Suppressor macrophage treated with lipopolysaccharide for 4 hours (primary cell): Measurements from ENCODE around the gene NEK6.

Source experiments
- DNase-seq: peaks from one replicate; pipeline ENCODE4 v3.0.0-alpha.2; 2020

The NEK6 gene

GRCh38 chr9:124326378-124326777, 68.6 kb downstream of the NEK6 start:
- no peak for DNase-seq

GRCh38 chr9:124327491-124327890, 69.7 kb downstream of the NEK6 start:
- DNase-seq = no peak

GRCh38 chr9:124328285-124328684, 70.5 kb downstream of the NEK6 start:
- no peak for DNase-seq

- no peak for DNase-seq
Observed at GRCh38 chr9:124329206-124329792, 71.5 kb downstream of the NEK6 start.

- no peak for DNase-seq
Observed at GRCh38 chr9:124330011-124330697, 72.4 kb downstream of the NEK6 start.

- no peak for DNase-seq
Observed at GRCh38 chr9:124331580-124331979, 73.8 kb downstream of the NEK6 start.

GRCh38 chr9:124332361-124333202, 74.8 kb downstream of the NEK6 start:
- no peak for DNase-seq

- DNase-seq = no peak
Observed at GRCh38 chr9:124333203-124333579, 75.4 kb downstream of the NEK6 start.

- no peak for DNase-seq
Observed at GRCh38 chr9:124334568-124335319, 77.0 kb downstream of the NEK6 start.

- no peak for DNase-seq
Observed at GRCh38 chr9:124335320-124335707, 77.6 kb downstream of the NEK6 start.

- DNase-seq = no peak
Observed at GRCh38 chr9:124337562-124337961, 79.8 kb downstream of the NEK6 start.

GRCh38 chr9:124339603-124340146, 81.9 kb downstream of the NEK6 start:
- no peak for DNase-seq

- DNase-seq = no peak
Observed at GRCh38 chr9:124340219-124341069, 82.7 kb downstream of the NEK6 start.

- DNase-seq = no peak
Observed at GRCh38 chr9:124341455-124342170, 83.9 kb downstream of the NEK6 start.

GRCh38 chr9:124342402-124342775, 84.6 kb downstream of the NEK6 start:
- peak; percentile 35 for DNase-seq

- no peak for DNase-seq
Observed at GRCh38 chr9:124342776-124343485, 85.2 kb downstream of the NEK6 start.

GRCh38 chr9:124343533-124344290, 86.0 kb downstream of the NEK6 start:
- DNase-seq = no peak

- DNase-seq = no peak
Observed at GRCh38 chr9:124344291-124345050, 86.7 kb downstream of the NEK6 start.

GRCh38 chr9:124345063-124345462, 87.3 kb downstream of the NEK6 start:
- no peak for DNase-seq
